ENCODE measurements around the gene SLC7A6OS.

DNA sequence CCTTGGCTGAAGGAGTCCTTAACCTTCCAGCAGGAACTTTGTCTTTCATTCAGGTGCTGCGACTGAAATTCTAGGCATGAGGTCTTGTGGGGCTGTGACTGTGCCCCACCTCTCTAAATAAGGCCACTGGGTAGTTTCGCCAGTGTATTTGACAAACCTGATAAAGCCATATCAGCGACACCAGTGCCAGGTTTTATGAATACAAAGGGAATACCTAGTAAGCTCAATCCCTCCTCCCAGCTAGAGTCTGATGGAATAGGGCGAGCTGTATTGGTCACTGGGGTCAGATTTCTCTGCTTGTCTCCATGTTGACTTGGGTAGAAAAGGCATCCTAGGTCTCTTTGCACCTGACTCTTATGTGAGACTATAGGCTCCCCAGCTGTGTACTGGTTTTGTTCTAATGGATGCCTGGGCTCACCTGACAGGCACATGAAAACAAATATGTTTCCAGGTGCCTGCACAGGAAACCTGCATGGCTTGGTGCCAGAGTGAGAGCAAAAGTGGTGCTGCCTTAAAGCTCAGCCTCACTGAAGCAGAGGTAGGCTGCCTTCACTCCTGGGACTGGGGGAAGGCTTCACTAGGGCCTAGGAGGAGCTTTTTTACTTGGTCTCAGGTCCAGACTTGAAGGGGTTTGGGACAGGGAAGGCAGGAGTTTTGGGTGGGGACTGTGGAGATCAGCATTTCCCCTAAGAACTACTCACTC is 38.1 kb downstream of the SLC7A6OS start:
- TF ChIP-seq EZH2phosphoT487 (IDR thresholded peaks at IDR 0.05; ENCODE audit: low read depth, severe bottlenecking, unreplicated experiment) (no peak), EZH2 (IDR thresholded peaks at IDR 0.05; ENCODE audit: borderline replicate concordance) (no peak)
